G401 (cell line): ENCODE results near the gene TBL1Y. TPM values are rescaled to one million over a fixed set of nuclear protein-coding genes. Genes with fewer than 3 reads are reported as not detected.

Experiments
- total RNA-seq: library from RNA; depleted of rRNA; stranded (reverse); fragments of >200 nt; shearing (Covaris generic); gene quantifications from 2 replicates; pipeline ENCODE4 v1.2.3, GENCODE V29; 2014; rRNA removed

TBL1Y gene
- total RNA-seq, 1 experiment from 2014 or later: not detected

Other genes starting within 250 kb of the TBL1Y start
- gene AMELY, start 1.1 kb downstream of the TBL1Y start, total RNA-seq: not detected in 2 replicates